ENCODE data around the gene MS4A15. TPM values are rescaled to one million over a fixed set of nuclear protein-coding genes. Genes with fewer than 3 reads are reported as not detected.

The MS4A15 gene
- total and polyA plus RNA-seq, 2 donors, result not detected

- DNase-seq (ENCODE audit: extremely low spot score), result no peak
- Histone ChIP-seq H3K4me3 (ENCODE audit: low read depth, low read length) (no peak overlapping the region), H3K36me3 (ENCODE audit: insufficient read depth) (no peaks in the 10 kb centered on the region), H3K4me1 (ENCODE audit: insufficient read depth) (no peaks in the 10 kb centered on the region), H3K27ac (ENCODE audit: low read depth) (no peak overlapping the region)
- 44% methylated on average over 15 of the region's 15 CpGs for WGBS
These were observed 30.3 kb downstream of the MS4A15 start for GRCh38 chr11:60786811-60787567.

- 86% methylated on average over 7 of the region's 7 CpGs for WGBS
- no peaks in the 10 kb centered on the region for H3K4me1 ChIP-seq (ENCODE audit: insufficient read depth)
- H3K36me3 ChIP-seq (ENCODE audit: insufficient read depth), result no peaks in the 10 kb centered on the region
- no peak overlapping the region for H3K4me3 ChIP-seq (ENCODE audit: low read depth, low read length)
- no peak for DNase-seq (ENCODE audit: extremely low spot score)
- H3K27ac ChIP-seq (ENCODE audit: low read depth), result no peak overlapping the region
These were observed 31.9 kb downstream of the MS4A15 start for GRCh38 chr11:60788401-60789125.

- no peak overlapping the region for H3K27ac ChIP-seq (ENCODE audit: low read depth)
- DNase-seq (ENCODE audit: extremely low spot score), result no peak
- H3K4me1 ChIP-seq (ENCODE audit: insufficient read depth), result no peaks in the 10 kb centered on the region
- no peaks in the 10 kb centered on the region for H3K36me3 ChIP-seq (ENCODE audit: insufficient read depth)
- H3K4me3 ChIP-seq (ENCODE audit: low read depth, low read length), result no peak overlapping the region
- WGBS, result 92% methylated on average over 3 of the region's 3 CpGs
These were observed 34.1 kb downstream of the MS4A15 start for GRCh38 chr11:60790726-60791125.

GRCh38 chr11:60791153-60791933 lies 34.7 kb downstream of the MS4A15 start:
- H3K36me3 ChIP-seq (ENCODE audit: insufficient read depth), result no peaks in the 10 kb centered on the region
- no peak overlapping the region for H3K27ac ChIP-seq (ENCODE audit: low read depth)
- WGBS, result 88% methylated on average over 4 of the region's 4 CpGs
- no peak overlapping the region for H3K4me3 ChIP-seq (ENCODE audit: low read depth, low read length)
- H3K4me1 ChIP-seq (ENCODE audit: insufficient read depth), result no peaks in the 10 kb centered on the region
- DNase-seq (ENCODE audit: extremely low spot score), result no peak

- DNase-seq (ENCODE audit: extremely low spot score), result no peak
These were observed 35.9 kb downstream of the MS4A15 start for GRCh38 chr11:60792521-60792920.

GRCh38 chr11:60795291-60795690 lies 38.6 kb downstream of the MS4A15 start:
- Histone ChIP-seq H3K4me1 (ENCODE audit: insufficient read depth) (no peaks in the 10 kb centered on the region), H3K4me3 (ENCODE audit: low read depth, low read length) (no peak overlapping the region), H3K27ac (ENCODE audit: low read depth) (no peak overlapping the region), H3K36me3 (ENCODE audit: insufficient read depth) (no peaks in the 10 kb centered on the region)
- WGBS, result 72% methylated on average over 6 of the region's 6 CpGs
- DNase-seq (ENCODE audit: extremely low spot score), result no peak

More at GRCh38 chr11:60792521-60792920, 35.9 kb downstream of the MS4A15 start:
- H3K4me1 ChIP-seq (ENCODE audit: insufficient read depth), result no peaks in the 10 kb centered on the region
- no peaks in the 10 kb centered on the region for H3K36me3 ChIP-seq (ENCODE audit: insufficient read depth)
- WGBS, result 69% methylated on average over 3 of the region's 3 CpGs
- H3K4me3 ChIP-seq (ENCODE audit: low read depth, low read length), result no peak overlapping the region
- H3K27ac ChIP-seq (ENCODE audit: low read depth), result no peak overlapping the region

- Histone ChIP-seq H3K4me3 (ENCODE audit: low read depth, low read length) (no peak overlapping the region), H3K36me3 (ENCODE audit: insufficient read depth) (no peaks in the 10 kb centered on the region), H3K4me1 (ENCODE audit: insufficient read depth) (no peaks in the 10 kb centered on the region), H3K27ac (ENCODE audit: low read depth) (no peak overlapping the region)
- DNase-seq (ENCODE audit: extremely low spot score), result no peak
- WGBS, result 85% methylated on average over 17 of the region's 17 CpGs
These were observed 41.4 kb downstream of the MS4A15 start for GRCh38 chr11:60797846-60798630.

- WGBS, result 91% methylated on average over 3 of the region's 3 CpGs
- Histone ChIP-seq H3K36me3 (ENCODE audit: insufficient read depth) (no peaks in the 10 kb centered on the region), H3K4me3 (ENCODE audit: low read depth, low read length) (no peak overlapping the region), H3K27ac (ENCODE audit: low read depth) (no peak overlapping the region), H3K4me1 (ENCODE audit: insufficient read depth) (no peaks in the 10 kb centered on the region)
- DNase-seq (ENCODE audit: extremely low spot score), result no peak
These were observed 42.0 kb downstream of the MS4A15 start for GRCh38 chr11:60798631-60799030.

GRCh38 chr11:60801194-60801593 lies 44.5 kb downstream of the MS4A15 start:
- Histone ChIP-seq H3K27ac (ENCODE audit: low read depth) (no peak overlapping the region), H3K4me3 (ENCODE audit: low read depth, low read length) (no peak overlapping the region), H3K4me1 (ENCODE audit: insufficient read depth) (no peaks in the 10 kb centered on the region), H3K36me3 (ENCODE audit: insufficient read depth) (no peaks in the 10 kb centered on the region)
- WGBS, result 93% methylated on average over 10 of the region's 10 CpGs
- DNase-seq (ENCODE audit: extremely low spot score), result no peak

GRCh38 chr11:60803273-60803936 lies 46.7 kb downstream of the MS4A15 start:
- H3K4me3 ChIP-seq (ENCODE audit: low read depth, low read length), result no peak overlapping the region
- no peak overlapping the region for H3K27ac ChIP-seq (ENCODE audit: low read depth)
- WGBS, result 75% methylated on average over 7 of the region's 7 CpGs
- no peaks in the 10 kb centered on the region for H3K4me1 ChIP-seq (ENCODE audit: insufficient read depth)
- DNase-seq (ENCODE audit: extremely low spot score), result no peak
- H3K36me3 ChIP-seq (ENCODE audit: insufficient read depth), result no peaks in the 10 kb centered on the region

GRCh38 chr11:60809249-60809648 lies 52.6 kb downstream of the MS4A15 start:
- Histone ChIP-seq H3K4me1 (ENCODE audit: insufficient read depth) (no peaks in the 10 kb centered on the region), H3K4me3 (ENCODE audit: low read depth, low read length) (no peak overlapping the region), H3K27ac (ENCODE audit: low read depth) (no peak overlapping the region), H3K36me3 (ENCODE audit: insufficient read depth) (no peaks in the 10 kb centered on the region)
- 61% methylated on average over 3 of the region's 3 CpGs for WGBS
- no peak for DNase-seq (ENCODE audit: extremely low spot score)

- no peak overlapping the region for H3K27ac ChIP-seq (ENCODE audit: low read depth)
- 86% methylated on average over 11 of the region's 11 CpGs for WGBS
- no peak overlapping the region for H3K4me3 ChIP-seq (ENCODE audit: low read depth, low read length)
- no peak for DNase-seq (ENCODE audit: extremely low spot score)
- H3K36me3 ChIP-seq (ENCODE audit: insufficient read depth), result no peaks in the 10 kb centered on the region
- H3K4me1 ChIP-seq (ENCODE audit: insufficient read depth), result no peaks in the 10 kb centered on the region
These were observed 53.0 kb downstream of the MS4A15 start for GRCh38 chr11:60809691-60810090.

- Histone ChIP-seq H3K36me3 (ENCODE audit: insufficient read depth) (no peaks in the 10 kb centered on the region), H3K4me1 (ENCODE audit: insufficient read depth) (no peaks in the 10 kb centered on the region), H3K4me3 (ENCODE audit: low read depth, low read length) (no peak overlapping the region), H3K27ac (ENCODE audit: low read depth) (no peak overlapping the region)
- 91% methylated on average over 4 of the region's 4 CpGs for WGBS
- no peak for DNase-seq (ENCODE audit: extremely low spot score)
These were observed 53.5 kb downstream of the MS4A15 start for GRCh38 chr11:60810151-60810550.

Measured in urinary bladder (tissue), 4 donors.